ENCODE measurements around the gene RAB37.

DNA sequence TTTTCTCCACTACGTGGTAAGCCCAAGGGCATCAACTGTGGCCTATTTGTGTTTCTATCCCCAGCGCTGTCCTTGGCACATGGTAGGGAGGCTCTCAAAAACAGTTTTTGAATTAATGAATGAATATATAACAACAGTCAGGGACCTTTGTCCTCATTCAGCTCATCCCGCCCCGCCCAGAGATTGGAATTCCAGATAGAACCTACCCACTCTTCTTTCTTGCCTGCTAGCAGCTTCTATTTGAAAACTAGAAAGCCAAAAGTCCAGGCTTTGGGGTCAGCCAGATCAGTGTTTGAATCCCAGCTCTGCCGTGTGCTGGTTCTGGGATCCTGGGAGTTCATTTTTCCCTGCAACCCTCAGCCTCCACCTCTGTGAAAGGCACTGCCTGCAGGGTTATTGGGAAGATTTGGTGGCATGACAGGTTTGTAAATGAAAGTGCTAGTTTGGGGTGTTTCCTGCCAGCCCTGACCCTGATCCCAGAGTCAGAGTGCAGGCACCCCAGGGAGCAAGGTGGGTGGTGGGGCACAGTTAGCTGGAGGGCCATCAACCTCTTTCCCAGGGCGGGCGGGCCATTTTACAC lies 15.9 kb downstream of the RAB37 start:
- TF ChIP-seq POLR2A (IDR thresholded peaks at IDR 0.05; ENCODE audit: low read length) (no peak), GATA1 (IDR thresholded peaks at IDR 0.05; ENCODE audit: low read depth, low read length) (no peak)

Measured in erythroblast (primary cell).